ENCODE results near the gene ARHGAP26.
"Not testable (repeated sequence)": the region's sequence is repeated elsewhere in the genome, so short reads cannot be mapped to it uniquely, and the experiment has no call there.

Gene ARHGAP26

GRCh38 chr5:143101121-143101520 lies 330.9 kb downstream of the ARHGAP26 start:
- no peak for DNase-seq

GRCh38 chr5:143101725-143102386 lies 331.7 kb downstream of the ARHGAP26 start:
- no peak for DNase-seq

GRCh38 chr5:143102411-143102810 lies 332.2 kb downstream of the ARHGAP26 start:
- no peak for DNase-seq

DNA sequence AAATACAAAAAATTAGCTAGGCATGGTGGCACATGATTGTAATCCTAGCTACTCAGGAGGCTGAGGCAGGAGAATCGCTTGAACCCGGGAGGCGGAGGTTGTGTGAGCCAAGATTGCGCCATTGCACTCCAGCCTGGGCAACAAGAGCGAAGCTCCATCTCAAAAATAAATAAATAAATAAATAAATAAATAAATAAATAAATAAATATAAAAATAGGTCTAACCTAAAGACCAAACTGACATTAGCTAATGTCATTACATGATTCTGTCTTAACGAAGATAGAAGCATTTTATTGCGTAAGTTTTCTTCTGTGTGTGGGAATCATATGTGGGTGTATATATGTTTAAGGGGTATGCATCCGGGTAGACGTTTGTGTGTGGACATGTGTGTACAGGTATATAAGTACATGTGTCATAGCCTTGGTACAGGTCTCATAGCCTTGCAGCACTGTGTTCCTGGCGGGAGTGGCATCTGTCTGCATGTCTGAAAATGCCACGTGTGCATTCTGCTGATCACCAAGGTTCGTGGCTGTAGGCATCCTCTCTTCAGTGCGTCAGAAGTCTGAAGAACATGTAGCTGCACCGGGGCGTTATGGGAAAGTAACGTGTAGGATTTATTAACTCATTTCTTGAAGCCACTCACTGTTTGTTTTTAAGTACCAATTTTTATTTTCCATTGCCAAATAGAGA lies 335.2 kb downstream of the ARHGAP26 start:
- no peak for DNase-seq

DNA sequence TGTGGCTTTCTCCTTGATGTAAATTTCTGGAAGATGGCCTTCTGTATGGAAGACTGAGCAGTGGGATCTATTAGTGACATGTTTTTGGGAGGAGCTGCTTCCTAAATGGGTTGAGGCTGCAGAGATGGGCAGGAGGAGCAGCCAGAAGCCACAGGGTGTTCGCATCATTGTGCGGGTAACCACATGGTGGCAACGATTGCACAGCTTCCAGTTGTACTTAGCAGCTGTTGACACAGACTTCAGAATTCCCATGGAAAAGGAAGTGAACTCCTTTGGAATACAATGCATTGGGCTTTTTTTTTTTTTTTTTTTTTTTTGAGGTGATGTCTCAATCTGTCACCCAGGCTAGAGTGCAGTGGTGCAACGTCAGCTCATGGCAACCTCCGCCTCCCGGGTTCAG lies 336.0 kb downstream of the ARHGAP26 start:
- DNase-seq: no peak

DNA sequence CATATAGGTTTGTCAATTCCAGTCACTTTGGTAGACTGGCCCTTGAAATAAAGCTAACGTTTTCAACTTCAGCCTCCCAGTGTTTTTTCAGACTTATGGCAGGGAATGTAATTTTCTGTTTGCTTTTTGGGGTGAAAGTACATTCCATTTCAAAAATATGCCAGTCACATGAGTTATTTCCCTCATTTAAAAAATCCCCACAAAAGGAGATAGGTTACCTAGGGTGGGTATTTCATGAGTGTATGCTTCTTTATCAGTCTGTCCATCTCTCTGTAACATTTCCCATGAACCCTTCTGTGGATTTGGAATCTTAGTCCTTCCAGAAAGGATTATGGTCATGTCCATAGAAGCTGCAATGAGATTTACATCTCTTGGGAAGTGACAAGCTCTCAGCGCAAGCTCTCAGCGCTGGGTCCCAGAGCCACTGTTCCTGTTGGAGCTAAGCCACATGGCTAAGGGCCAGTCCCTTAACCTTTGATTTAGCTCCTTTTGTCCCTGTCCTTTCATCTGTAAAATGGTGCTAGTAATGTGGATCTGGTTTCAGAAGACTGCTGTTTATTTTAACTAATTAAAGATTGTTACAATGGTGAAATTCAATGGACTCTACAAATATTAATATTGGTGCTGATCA lies 338.4 kb downstream of the ARHGAP26 start:
- no peak for DNase-seq

GRCh38 chr5:143110591-143110990 lies 340.4 kb downstream of the ARHGAP26 start:
- DNase-seq: no peak

DNA sequence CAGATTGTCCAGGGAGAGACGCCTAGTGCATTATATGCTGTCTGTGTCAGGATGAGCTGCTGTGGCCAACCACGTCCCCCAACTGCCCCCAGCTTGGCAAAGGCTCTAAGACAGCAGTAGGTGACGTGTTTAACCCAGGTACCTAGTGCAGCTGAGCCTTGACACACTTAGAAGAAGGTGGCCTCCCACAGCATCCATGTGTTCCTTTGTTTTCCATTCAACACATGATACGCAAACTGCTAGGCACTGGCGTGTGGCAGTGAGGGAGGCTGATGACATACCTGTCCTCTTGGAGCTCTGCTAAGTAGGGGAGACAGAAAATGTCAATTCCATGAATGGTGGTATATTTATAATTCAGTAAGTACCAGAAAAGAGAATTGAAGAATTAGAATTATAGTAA lies 341.6 kb downstream of the ARHGAP26 start:
- no peak for DNase-seq

DNA sequence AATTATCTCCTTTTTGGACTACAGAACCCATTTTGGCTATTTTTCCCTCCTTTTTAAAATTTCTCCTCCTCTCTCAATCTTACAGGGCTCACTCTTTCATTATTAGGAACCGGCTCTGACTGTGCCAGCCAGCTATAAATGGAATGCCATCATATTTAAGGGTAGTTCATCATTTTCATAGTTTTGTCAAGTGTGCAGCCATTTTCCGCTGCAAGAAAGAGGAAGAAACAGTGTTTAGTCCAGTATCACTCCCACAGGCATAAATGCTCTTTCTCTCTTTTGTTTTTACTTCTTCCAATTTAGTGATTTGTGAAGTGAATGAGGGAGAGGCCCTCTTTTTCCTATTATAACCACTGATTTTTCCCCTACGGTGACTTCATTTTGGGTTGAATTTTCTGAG lies 343.3 kb downstream of the ARHGAP26 start:
- DNase-seq: no peak

DNA sequence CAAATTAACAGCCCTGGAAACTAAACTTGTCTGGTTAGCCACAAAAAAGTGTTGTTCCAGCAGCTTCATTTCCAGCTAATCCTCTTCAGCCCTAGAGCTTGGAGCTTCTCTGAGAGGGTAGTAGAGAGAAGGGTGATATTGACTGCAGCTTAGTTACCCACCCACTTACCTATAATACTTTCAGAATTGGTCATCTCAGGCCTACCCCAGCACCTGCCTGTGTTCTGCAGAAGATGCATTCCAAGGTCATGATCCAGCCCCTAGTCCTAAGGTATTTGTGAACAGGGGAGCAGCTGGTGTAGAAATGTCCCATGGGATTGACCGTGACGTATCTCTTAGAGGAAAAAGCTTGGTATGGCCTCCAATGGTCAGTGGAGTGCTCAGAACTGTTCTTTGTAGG lies 344.3 kb downstream of the ARHGAP26 start:
- no peak for DNase-seq

GRCh38 chr5:143115381-143115780 lies 345.2 kb downstream of the ARHGAP26 start:
- no peak for DNase-seq

- no peak for DNase-seq
Measured at GRCh38 chr5:143116814-143117213, 346.6 kb downstream of the ARHGAP26 start.

- no peak for DNase-seq
Measured at GRCh38 chr5:143117821-143118220, 347.6 kb downstream of the ARHGAP26 start.

DNA sequence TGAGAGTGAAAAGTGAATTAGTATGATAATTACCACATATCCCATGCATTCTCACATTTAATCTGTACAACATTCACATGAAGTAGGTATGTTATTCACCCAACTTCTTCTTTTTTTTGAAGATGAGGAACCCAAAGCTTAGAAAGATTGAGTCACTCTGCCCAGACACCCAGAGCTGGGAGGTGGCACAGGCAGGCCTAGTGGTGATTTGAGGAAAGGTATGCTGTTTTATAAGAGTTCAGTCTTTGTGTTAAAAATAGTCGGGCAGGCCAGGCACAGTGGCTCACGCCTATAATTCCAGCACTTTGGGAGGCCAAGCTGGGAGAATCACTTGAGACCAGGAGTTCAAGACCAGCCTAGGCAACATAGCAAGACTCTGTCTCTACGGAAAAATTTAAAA lies 348.0 kb downstream of the ARHGAP26 start:
- no peak for DNase-seq

- DNase-seq: not testable (repeated sequence)
Measured at GRCh38 chr5:143118818-143119217, 348.6 kb downstream of the ARHGAP26 start.

- no peak for DNase-seq
Measured at GRCh38 chr5:143119291-143119769, 349.2 kb downstream of the ARHGAP26 start.

DNA sequence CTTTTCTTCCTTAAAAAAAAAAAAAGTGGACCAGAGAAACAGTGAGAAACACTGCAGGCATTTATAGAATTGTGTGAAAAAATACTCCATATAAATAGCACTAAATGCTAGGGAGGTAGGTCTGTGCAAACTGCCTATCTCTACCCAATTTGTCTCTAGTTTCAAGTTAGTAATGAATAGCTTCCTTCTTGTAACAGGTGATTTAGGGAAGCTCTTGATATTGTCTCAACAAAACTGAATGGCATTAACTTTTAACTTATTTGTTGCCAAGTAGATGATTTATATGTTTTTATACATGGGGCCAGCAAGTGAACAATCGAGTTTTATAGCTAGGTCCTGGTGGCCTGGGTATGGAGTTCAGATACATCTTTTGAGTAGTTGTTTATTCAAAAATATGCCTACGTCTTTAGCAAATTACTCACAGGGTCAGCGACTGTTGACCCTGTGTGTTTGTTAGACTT lies 349.7 kb downstream of the ARHGAP26 start:
- no peak for DNase-seq

DNA sequence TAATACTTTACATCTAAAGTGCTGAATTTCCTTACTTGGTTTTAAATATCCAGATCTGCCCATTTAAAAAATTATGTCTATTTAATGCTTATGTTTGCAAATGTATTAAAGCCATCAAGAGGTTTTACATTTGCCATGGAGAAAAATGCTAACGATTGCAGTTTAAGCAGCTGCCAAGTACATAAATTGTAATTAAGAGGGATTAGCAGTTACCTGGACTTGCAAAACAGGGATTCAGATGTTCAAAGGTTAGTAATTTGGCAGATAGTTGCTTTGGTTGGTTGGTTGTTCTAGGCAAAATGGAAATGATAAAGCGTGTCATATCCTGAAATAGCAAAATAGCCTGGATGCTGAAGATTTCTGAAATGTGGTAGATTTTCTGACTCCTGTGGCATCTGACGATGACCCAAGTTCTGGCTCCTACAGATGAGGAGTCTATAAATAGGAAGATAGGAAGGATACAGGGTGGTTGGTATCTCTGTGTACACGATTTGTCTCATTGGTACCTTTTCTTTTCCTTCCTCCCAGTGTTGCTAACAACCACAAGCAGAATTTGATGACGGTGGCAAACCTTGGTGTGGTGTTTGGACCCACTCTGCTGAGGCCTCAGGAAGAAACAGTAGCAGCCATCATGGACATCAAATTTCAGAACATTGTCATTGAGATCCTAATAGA lies 350.4 kb downstream of the ARHGAP26 start:
- no peak for DNase-seq

GRCh38 chr5:143121135-143121475 lies 350.9 kb downstream of the ARHGAP26 start:
- DNase-seq: no peak

- DNase-seq: no peak
Measured at GRCh38 chr5:143124593-143124992, 354.4 kb downstream of the ARHGAP26 start.

- no peak for DNase-seq
Measured at GRCh38 chr5:143126174-143127019, 356.2 kb downstream of the ARHGAP26 start.

- no peak for DNase-seq
Measured at GRCh38 chr5:143128412-143129071, 358.4 kb downstream of the ARHGAP26 start.

All from activated CD4-positive, alpha-beta T cell treated with anti-CD3 and anti-CD28 coated beads for 4 hours (primary cell).